ENCODE data around the gene ABHD3. TPM values are rescaled to one million over a fixed set of nuclear protein-coding genes. Genes with fewer than 3 reads are reported as not detected.

The ABHD3 gene
- total RNA-seq: 10 to 100 TPM; 53.4 to 57.6 TPM

DNA sequence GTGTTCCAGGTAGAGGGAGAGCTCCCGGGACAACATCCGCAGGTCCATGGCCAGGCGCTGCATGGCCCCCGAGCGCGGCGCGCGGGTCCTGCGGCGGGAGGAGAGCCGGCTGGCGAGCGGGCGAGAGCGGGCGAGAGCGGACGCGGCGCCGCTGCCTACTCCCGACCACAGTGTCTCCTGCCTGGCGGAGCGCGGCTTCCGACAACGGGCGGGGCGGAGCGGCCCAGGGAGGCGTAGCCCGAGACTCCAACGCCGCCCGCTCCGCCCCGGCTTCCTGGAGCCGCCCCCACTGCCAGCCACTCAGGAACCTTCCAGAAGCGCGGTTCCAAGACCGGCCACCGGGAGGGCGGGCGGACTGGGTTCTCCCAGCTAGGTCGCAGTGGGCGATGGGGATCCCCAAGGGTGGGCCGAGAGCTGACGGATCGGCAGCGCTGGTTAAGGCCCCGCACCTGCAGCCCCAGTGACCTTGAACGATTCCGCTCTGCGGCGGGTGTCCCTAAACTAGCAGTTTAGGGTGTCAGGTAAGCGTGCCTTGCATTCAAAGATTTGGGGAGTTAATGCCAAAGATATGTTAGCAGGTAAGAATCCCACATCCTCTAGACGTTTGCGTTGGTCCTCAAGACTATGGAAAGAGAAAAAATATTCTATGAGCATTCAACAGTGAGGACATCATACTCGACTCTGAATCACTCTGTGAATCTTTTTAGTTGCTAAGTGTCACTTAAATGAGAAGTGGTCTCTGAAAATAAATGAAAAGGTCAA is at the start of gene ABHD3:
TSS of gene ABHD3 (minus strand) at position 172 of the 762 bp plus-strand sequence. CDS start at position 63, 109 bp downstream.
- DNase-seq: peak; percentile 93
- CTCF ChIA-PET: interaction anchor here (1.0 to 2.6 kb wide), 5 partner anchors 10 to 104 kb away, joined by 3 to 10 read pairs (median 8); partner anchors contain the start of genes ESCO1 and SNRPD1
- Mint-ChIP-seq H3K27me3 (no peaks in the 10 kb centered on the region), H3K4me1 (peaks cover 41% of the 10 kb centered on the region), H3K9me3 (no peaks in the 10 kb centered on the region), H3K4me3 (peak within 1 kb of the TSS; percentile 96), H3K36me3 (ENCODE audit: low read depth) (peaks cover 22% of the 10 kb centered on the region), H3K27ac (peak within 1 kb of the TSS; percentile 97)
- POLR2A ChIA-PET: no interaction called here

DNA sequence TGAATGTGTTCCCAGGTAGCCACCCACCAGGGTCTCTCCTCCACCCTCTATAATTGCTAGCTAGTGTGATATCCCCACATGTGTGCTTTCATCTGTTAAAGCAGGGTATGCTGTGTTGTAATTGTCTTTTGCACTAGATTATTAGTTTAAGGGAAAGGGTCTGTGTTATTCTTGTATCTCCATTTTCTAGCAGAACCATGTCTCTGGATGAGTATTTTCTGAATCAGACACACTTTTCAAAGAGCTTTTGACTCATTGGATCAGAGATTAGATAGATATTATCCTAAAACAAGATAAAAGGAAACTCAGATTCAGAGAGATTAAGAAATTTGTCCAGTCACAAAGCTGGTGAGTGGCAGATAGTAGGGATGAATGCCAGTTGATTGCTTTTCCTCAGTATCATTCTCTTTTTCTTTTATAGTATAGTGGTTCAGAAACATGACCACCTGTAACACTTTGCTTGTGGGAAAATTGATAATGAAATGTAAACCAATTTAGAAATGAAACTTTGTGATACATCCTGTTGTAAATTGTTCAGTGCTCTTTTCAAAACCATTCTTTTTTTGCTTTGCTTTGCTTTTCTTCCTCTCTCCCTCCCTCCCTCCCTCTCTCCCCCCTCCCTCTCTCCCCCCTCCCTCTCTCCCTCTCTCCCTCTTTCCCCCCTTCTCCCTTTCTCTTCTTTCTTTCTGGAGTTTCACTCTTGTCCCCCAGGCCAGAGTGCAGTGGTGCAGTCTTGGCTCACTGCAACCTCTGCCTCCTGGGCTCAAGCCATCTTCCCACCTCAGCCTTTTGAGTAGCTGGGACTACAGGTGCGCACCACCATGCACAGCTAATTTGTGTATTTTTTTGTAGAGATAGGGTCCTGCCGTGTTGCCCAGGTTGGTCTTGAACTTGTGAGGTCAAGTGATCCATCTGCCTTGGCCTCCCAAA is 43.5 kb upstream of the ABHD3 start:
- peaks cover 10% of the 10 kb centered on the region for H3K36me3 Mint-ChIP-seq (ENCODE audit: low read depth)
- H3K27ac Mint-ChIP-seq: peak overlapping the region; percentile 71
- no peak for DNase-seq
- no peaks in the 10 kb centered on the region for H3K9me3 Mint-ChIP-seq
- POLR2A ChIA-PET: no interaction called here
- CTCF ChIA-PET: interaction anchor here (0.6 to 1.0 kb wide), 3 partner anchors 66 to 147 kb away, joined by 3 to 4 read pairs (median 3); partner anchors contain the start of gene ESCO1
- peak overlapping the region; percentile 42 for H3K4me3 Mint-ChIP-seq
- no peaks in the 10 kb centered on the region for H3K27me3 Mint-ChIP-seq
- H3K4me1 Mint-ChIP-seq: peaks cover 49% of the 10 kb centered on the region

DNA sequence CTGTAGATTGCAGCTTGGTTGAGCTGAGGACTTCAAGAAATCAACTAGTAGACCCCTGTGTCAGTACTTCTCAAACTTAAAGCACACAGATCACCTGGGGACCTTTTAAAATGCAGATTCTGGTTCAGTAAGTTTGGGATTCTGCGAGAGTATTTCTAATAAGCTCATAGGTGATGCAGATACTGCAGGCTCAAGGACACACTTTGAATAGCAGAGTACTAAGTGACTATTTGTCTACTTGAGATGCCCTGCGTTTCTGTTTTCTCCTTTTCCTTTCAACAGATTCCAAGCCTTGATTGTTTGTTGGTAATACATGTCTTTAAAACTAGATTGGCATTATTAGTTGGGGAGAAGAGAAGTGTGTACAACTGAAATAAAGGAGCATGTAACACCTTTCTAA is 42.7 kb upstream of the ABHD3 start:
- DNase-seq: no peak
- ChIA-PET CTCF (interaction anchor here (0.9 to 1.0 kb wide), 2 partner anchors 65 to 147 kb away, joined by 3 to 4 read pairs; partner anchors contain the start of gene ESCO1), POLR2A (no interaction called here)
- H3K27ac Mint-ChIP-seq: peak overlapping the region; percentile 71
- no peaks in the 10 kb centered on the region for H3K27me3 Mint-ChIP-seq
- peaks cover 12% of the 10 kb centered on the region for H3K36me3 Mint-ChIP-seq (ENCODE audit: low read depth)
- H3K4me1 Mint-ChIP-seq: peaks cover 53% of the 10 kb centered on the region
- peak overlapping the region; percentile 42 for H3K4me3 Mint-ChIP-seq
- H3K9me3 Mint-ChIP-seq: no peaks in the 10 kb centered on the region

DNA sequence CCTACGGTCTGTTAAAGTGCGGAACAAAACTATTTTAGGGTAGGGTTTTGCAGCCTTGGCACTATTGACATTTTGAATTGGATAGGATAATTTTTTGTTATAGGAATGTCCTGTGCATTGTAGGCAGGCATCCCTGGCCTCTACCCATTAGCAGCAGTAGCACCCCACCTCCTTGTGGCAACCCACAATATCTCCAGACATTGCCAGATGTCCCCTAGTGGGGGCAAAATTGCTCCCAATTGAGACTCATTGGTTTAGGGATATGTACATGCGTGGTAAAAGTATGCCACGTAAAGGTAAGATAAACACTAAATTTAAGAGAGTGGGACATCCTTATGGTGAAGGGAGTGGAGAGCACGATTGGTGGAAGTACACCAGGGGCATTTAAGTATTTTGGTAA is 40.7 kb upstream of the ABHD3 start:
- H3K27me3 Mint-ChIP-seq: no peaks in the 10 kb centered on the region
- H3K36me3 Mint-ChIP-seq (ENCODE audit: low read depth): peaks cover 15% of the 10 kb centered on the region
- no peak overlapping the region for H3K27ac Mint-ChIP-seq
- ChIA-PET POLR2A (no interaction called here), CTCF (no interaction called here)
- H3K9me3 Mint-ChIP-seq: no peaks in the 10 kb centered on the region
- no peak overlapping the region for H3K4me3 Mint-ChIP-seq
- H3K4me1 Mint-ChIP-seq: peaks cover 58% of the 10 kb centered on the region
- DNase-seq: no peak

DNA sequence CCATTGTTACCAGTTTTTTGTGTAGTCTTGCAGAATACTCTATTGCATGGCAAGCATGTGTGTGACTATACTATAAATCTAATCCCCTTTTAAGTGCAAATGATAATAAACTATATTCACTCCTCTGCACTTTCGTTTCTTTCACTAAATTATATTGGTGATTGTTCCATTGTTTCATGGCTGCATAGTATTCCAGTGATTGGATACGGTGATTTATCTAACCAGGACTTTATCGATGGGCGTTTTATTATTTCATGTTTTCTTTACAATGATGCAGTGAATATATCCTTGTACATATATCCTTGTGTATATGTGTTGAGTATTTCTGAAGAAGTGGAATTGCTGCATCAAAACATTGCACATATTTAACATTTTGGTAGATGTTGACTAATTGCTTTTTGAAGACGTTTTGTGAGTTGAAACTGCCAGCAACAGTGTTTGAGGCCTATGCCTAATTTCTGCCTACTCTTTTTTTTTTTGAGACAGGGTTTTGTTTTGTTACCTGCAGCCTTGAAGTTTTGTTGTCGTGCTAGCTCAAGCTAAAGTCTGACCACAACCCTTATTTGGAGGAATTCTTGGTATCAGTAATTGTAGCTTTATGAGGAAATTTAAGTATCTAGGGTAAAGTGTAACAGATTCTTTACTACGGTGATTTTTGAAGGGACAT is 38.7 kb upstream of the ABHD3 start:
- DNase-seq: peak; percentile 17
- Mint-ChIP-seq H3K9me3 (no peaks in the 10 kb centered on the region), H3K27me3 (peaks cover 6% of the 10 kb centered on the region), H3K4me3 (peak overlapping the region; percentile 72), H3K4me1 (peaks cover 67% of the 10 kb centered on the region), H3K36me3 (ENCODE audit: low read depth) (peaks cover 15% of the 10 kb centered on the region), H3K27ac (peak overlapping the region; percentile 79)
- ChIA-PET CTCF (interaction anchor here (0.5 to 1.3 kb wide), 2 partner anchors 42 to 131 kb away, joined by 3 read pairs; no protein-coding TSS in a partner anchor), POLR2A (no interaction called here)

- Mint-ChIP-seq H3K4me1 (peaks cover 59% of the 10 kb centered on the region), H3K36me3 (ENCODE audit: low read depth) (peaks cover 18% of the 10 kb centered on the region), H3K4me3 (peak overlapping the region; percentile 80), H3K9me3 (peaks cover 3% of the 10 kb centered on the region), H3K27ac (peak overlapping the region; percentile 85), H3K27me3 (peaks cover 13% of the 10 kb centered on the region)
- CTCF ChIA-PET: interaction anchor here (0.7 to 1.3 kb wide), 2 partner anchors 130 to 141 kb away, joined by 3 read pairs; partner anchors contain the start of gene ESCO1
- POLR2A ChIA-PET: interaction anchor here (0.6 kb wide), 1 partner anchor 27 kb away, joined by 4 read pairs; no protein-coding TSS in a partner anchor
- no peak for DNase-seq
These were observed 37.7 kb upstream of the ABHD3 start for GRCh38 chr18:21742315-21742687.

DNA sequence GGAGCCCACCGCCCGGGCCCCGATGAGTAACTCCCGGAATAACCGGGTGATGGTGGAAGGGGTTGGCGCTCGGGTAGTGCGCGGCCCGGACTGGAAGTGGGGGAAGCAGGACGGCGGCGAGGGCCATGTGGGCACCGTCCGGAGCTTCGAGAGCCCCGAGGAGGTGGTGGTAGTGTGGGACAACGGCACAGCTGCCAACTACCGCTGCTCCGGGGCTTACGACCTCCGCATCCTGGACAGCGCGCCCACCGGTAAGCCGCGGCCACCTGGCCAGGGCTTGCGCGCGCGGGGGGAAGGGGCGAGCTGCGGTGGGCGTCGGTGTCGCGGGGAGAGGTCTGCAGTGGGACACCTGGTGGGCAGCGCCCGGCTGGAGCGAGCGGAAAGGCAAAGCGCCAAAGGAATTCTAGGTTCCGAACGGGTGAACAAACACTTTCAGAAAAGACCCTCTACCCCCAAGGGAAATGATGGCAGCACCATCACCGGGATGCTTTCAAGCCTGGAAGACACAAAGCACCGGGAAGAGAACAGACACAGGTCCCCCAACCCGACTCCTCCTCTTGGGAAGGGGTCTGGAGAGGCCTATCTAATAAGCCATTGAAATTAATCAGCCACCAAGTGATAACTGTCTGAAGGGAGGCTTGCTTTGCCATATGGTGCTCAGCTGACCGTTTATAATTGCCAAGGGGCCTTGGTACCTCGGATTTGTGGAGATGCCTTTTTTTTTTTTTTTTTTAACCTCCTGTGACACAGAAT is 37.2 kb upstream of the ABHD3 start:
- POLR2A ChIA-PET: interaction anchor here (0.6 kb wide), 1 partner anchor 26 kb away, joined by 4 read pairs; no protein-coding TSS in a partner anchor
- Mint-ChIP-seq H3K27me3 (peaks cover 14% of the 10 kb centered on the region), H3K4me3 (peak overlapping the region; percentile 80), H3K9me3 (peaks cover 7% of the 10 kb centered on the region), H3K27ac (peak overlapping the region; percentile 85), H3K36me3 (ENCODE audit: low read depth) (peaks cover 24% of the 10 kb centered on the region), H3K4me1 (peaks cover 54% of the 10 kb centered on the region)
- CTCF ChIA-PET: interaction anchor here (0.7 to 1.7 kb wide), 3 partner anchors 129 to 141 kb away, joined by 3 to 13 read pairs (median 3); partner anchors contain the start of gene ESCO1
- peak; percentile 13 for DNase-seq

GRCh38 chr18:21741312-21741561 is 36.7 kb upstream of the ABHD3 start:
- peak overlapping the region; percentile 80 for H3K4me3 Mint-ChIP-seq
- H3K9me3 Mint-ChIP-seq: peaks cover 12% of the 10 kb centered on the region
- ChIA-PET CTCF (interaction anchor here (1.7 kb wide), 1 partner anchor 140 kb away, joined by 13 read pairs; the partner anchor contains the start of gene ESCO1), POLR2A (no interaction called here)
- H3K27ac Mint-ChIP-seq: no peak overlapping the region
- H3K27me3 Mint-ChIP-seq: peaks cover 17% of the 10 kb centered on the region
- H3K4me1 Mint-ChIP-seq: peaks cover 50% of the 10 kb centered on the region
- peaks cover 25% of the 10 kb centered on the region for H3K36me3 Mint-ChIP-seq (ENCODE audit: low read depth)
- no peak for DNase-seq

DNA sequence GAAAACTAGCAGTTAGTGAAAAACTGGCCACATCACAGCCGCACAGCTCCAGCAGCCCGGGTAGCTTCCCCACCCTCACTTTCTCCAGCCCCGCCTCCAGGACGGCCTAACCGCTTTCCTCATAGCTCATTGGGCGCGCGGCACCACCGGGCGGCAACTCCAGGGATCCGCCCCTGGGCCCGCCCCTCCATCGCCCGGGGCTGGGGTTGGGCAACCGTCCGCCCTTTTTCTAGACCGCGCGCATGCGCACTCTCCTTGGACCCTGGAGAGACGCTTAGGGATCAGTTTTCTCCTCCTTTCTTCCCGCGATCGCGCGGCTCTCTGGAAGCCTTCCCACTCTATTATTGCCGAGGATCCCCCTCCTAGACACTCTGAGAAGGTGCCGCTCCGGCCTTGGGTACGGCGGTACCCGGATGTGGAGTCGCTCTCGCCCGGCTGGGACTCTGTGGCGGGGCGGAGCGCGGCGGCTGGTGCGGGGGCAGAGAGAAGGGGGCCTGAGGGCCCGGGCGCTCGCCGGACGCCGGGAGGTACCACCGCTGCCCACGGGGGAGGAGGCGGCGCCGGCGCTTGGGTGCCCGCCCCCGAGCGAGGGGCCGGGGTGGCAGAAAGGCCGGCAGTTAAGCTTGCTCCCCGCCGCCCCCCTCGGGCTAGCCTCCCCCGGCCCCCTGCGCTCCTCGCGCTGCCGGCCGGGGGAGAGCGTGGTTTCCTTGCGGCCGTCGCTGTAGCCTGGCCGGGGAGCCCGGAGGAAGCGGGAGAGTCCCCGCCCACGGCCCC is 36.2 kb upstream of the ABHD3 start, which contains the start of gene MIB1:
TSS of gene MIB1 (plus strand) at position 255 of the 774 bp plus-strand sequence. CDS start 792 bp downstream, outside the sequence.
- H3K4me1 Mint-ChIP-seq: peaks cover 48% of the 10 kb centered on the region
- H3K27me3 Mint-ChIP-seq: peaks cover 19% of the 10 kb centered on the region
- H3K4me3 Mint-ChIP-seq: peak within 1 kb of the TSS; percentile 96
- H3K9me3 Mint-ChIP-seq: peaks cover 15% of the 10 kb centered on the region
- peak; percentile 97 for DNase-seq
- peak within 1 kb of the TSS; percentile 99 for H3K27ac Mint-ChIP-seq
- H3K36me3 Mint-ChIP-seq (ENCODE audit: low read depth): peaks cover 26% of the 10 kb centered on the region
- ChIA-PET POLR2A (interaction anchor here (0.7 kb wide), 1 partner anchor 58 kb away, joined by 4 read pairs; no protein-coding TSS in a partner anchor), CTCF (interaction anchor here (0.7 to 2.4 kb wide), 6 partner anchors 9 to 152 kb away, joined by 3 to 13 read pairs (median 5); partner anchors contain the start of gene ESCO1)

DNA sequence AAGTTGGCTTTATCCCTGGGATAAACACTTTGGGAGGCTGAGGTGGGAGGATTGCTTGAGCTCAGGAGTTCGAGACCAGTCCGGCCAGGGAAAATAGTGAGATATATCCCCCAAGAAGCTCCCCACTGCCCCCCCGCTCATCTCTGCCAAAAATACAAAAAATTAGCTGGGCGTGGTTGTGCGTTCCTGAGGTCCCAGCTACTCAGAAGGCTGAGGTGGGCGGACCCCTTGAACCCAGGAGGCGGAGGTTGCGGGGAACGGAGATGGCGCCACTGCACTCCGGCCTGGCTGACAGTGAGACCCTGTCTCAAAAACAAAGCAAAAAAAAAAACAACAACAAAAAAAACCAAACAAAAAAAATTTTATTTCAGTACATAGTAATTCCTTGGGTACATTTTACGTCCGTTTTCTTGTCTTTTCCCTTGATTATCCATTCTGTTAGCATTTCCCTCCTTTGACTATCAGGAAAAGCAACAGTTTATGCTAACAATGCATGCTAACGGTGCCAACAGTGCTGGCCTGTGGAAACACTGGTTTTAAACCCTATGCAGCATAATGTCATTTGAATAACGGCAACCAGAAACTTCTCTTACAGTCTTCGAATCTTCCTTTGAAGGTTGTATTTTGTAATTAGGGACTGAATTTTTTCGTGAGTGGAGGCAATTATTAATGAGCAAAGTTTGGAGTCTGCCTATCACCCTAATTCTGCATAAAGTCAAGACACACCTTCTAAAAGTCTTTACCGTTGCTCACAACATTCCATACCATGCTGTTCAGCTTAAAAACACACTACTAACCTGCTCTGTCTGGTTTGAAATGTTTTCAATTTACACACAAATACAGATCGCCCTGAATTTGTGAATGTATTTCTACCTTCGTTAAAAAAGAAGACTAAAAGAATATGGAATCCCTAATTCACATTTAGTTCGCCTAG is 35.3 kb upstream of the ABHD3 start:
- Mint-ChIP-seq H3K4me1 (peaks cover 40% of the 10 kb centered on the region), H3K36me3 (ENCODE audit: low read depth) (peaks cover 28% of the 10 kb centered on the region), H3K27ac (peak overlapping the region; percentile 99), H3K27me3 (peaks cover 19% of the 10 kb centered on the region), H3K9me3 (peaks cover 18% of the 10 kb centered on the region), H3K4me3 (peak overlapping the region; percentile 96)
- ChIA-PET CTCF (interaction anchor here (0.7 to 2.4 kb wide), 8 partner anchors 10 to 171 kb away, joined by 3 to 13 read pairs (median 4); partner anchors contain the start of gene ESCO1), POLR2A (interaction anchor here (0.7 kb wide), 1 partner anchor 57 kb away, joined by 4 read pairs; no protein-coding TSS in a partner anchor)
- no peak for DNase-seq
